PC-9 (cell line): ENCODE measurements around the gene MICALL2. TPM values are rescaled to one million over a fixed set of nuclear protein-coding genes. Genes with fewer than 3 reads are reported as not detected.

ENCODE experiments used
- BruUV-seq: library from RNA; stranded (reverse); fragments of 400-500 nt; replicated peaks from 2 replicates; lab custom pipeline; 2021; lab: Mats Ljungman, UMichigan
- CTCF ChIA-PET: fragments of 300-600 bp; sonication (Branson Sonifier 250); formaldehyde crosslinking; loops from one replicate; lab custom pipeline; 2022; ENCODE audit warnings: antibody characterized with exemption; lab: Charles Lee
- POLR2A ChIA-PET: fragments of 300-600 bp; sonication (Branson Sonifier 250); formaldehyde crosslinking; loops from one replicate; lab custom pipeline; 2022; ENCODE audit warnings: antibody characterized with exemption; ENCODE audit not compliant: unreplicated experiment; lab: Charles Lee
- DNase-seq, 2 experiments: peaks; one replicate each; pipeline versions ENCODE4 v3.0.0 to v3.0.0-alpha.2; 2015 to 2022; ENCODE audit warnings: mixed read lengths in 1 of 2
- H2AFZ ChIP-seq: fragments of 200-600 bp; sonication (generic); 2 replicates; pipeline ENCODE4 v1.8.1; 2017; ENCODE audit warnings: antibody characterized with exemption
- H3F3A ChIP-seq: fragments of 200-600 bp; sonication (generic); 2 replicates; pipeline ENCODE4 v1.8.1; 2017; ENCODE audit warnings: antibody characterized with exemption, mild to moderate bottlenecking, low read depth; ENCODE audit not compliant: insufficient read depth
- H3K27ac ChIP-seq: fragments of 200-600 bp; sonication (generic); 2 replicates; pipeline ENCODE4 v1.6.1; 2016; ENCODE audit warnings: mixed run types
- H3K27me3 ChIP-seq: fragments of 200-600 bp; sonication (generic); 2 replicates; pipeline ENCODE4 v1.6.1; 2016; ENCODE audit warnings: low read depth, mixed run types; ENCODE audit not compliant: insufficient read depth
- H3K36me3 ChIP-seq: fragments of 200-600 bp; sonication (generic); 2 replicates; pipeline ENCODE4 v1.6.1; 2016; ENCODE audit warnings: low read depth, mixed run types
- H3K4me1 ChIP-seq: fragments of 200-600 bp; sonication (generic); replicated peaks from 2 replicates; pipeline ENCODE4 v1.6.1; 2016; ENCODE audit warnings: mixed run types; ENCODE audit not compliant: insufficient read depth
- H3K4me2 ChIP-seq: fragments of 200-600 bp; sonication (generic); 2 replicates; pipeline ENCODE4 v1.6.1; 2017; ENCODE audit warnings: mixed run types
- H3K4me3 ChIP-seq: fragments of 200-600 bp; sonication (generic); 2 replicates; pipeline ENCODE4 v1.6.1; 2016; ENCODE audit warnings: mixed run types
- H3K79me2 ChIP-seq: fragments of 200-600 bp; sonication (generic); 2 replicates; pipeline ENCODE4 v1.6.1; 2017; ENCODE audit warnings: low read depth, mixed run types
- H3K9me2 ChIP-seq: fragments of 200-600 bp; sonication (generic); 2 replicates; pipeline ENCODE4 v1.8.1; 2017; ENCODE audit warnings: mild to moderate bottlenecking; ENCODE audit not compliant: insufficient read depth
- H3K9me3 ChIP-seq: fragments of 200-600 bp; sonication (generic); 2 replicates; pipeline ENCODE4 v1.8.1; 2016; ENCODE audit warnings: low read depth; ENCODE audit not compliant: insufficient read depth
- H4K20me1 ChIP-seq: fragments of 200-600 bp; sonication (generic); 2 replicates; pipeline ENCODE4 v1.8.1; 2017; ENCODE audit not compliant: insufficient read depth
- EZH2 ChIP-seq: fragments of 200-600 bp; sonication (generic); IDR thresholded peaks from 2 replicates; pipeline ENCODE4 v1.8.0; 2017; ENCODE audit warnings: antibody characterized with exemption, low read depth
- intact Hi-C: fragments of 100-400 bp; cut with micrococcal nuclease; formaldehyde crosslinking; loops from one replicate; pipeline ENCODE4 v1.10.0; 2022; ENCODE audit not compliant: unreplicated experiment
- total RNA-seq: library from RNA; stranded (reverse); gene quantifications from 2 replicates; pipeline ENCODE4 v1.2.3, GENCODE V29; 2021
- TF ChIP-seq, protein P1 (sequence below): fragments of 200-600 bp; sonication (generic); conservative IDR thresholded peaks from 2 replicates; pipeline ENCODE4 v1.6.1; 2017; ENCODE audit warnings: mixed run types, antibody characterized with exemption, mild to moderate bottlenecking, moderate library complexity

Gene MICALL2
- total RNA-seq, 1 experiment from 2014 or later = 104 TPM

DNA sequence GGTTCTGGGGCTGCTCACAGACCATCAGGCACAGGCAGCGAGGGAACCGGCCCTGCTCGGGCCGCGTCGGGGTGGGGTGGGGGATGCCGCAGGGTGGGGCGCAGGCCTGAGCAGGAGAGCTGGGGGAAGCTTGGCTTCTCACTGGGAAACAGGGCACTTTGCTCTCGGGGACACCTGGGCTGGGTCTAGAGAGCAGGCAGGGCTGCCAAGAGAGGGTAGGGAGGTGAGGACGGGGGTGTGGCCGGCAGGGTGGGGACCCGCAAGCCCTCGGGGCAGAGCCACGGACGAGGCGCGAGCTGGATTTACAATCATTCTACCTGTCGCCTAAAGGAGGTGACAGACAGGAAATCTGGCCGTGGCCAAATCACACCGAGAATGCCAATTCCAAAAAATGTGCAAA is 33.9 kb upstream of the MICALL2 start:
- Histone ChIP-seq H3K27ac (no peak overlapping the region), H3F3A (no peaks in the 10 kb centered on the region; the same call in 1 of the 2 replicates), H3K4me3 (no peak overlapping the region), H3K79me2 (no peaks in the 10 kb centered on the region), H3K9me3 (no peaks in the 10 kb centered on the region), H4K20me1 (peaks cover 11% of the 10 kb centered on the region), H3K36me3 (0 out of 2 replicates have a peak, but pooled peaks cover under 1% of the 10 kb centered on the region), H3K4me2 (no peak overlapping the region), H3K27me3 (no peaks in the 10 kb centered on the region), H2AFZ (no peak overlapping the region), H3K4me1 (no peaks in the 10 kb centered on the region), H3K9me2 (no peaks in the 10 kb centered on the region)
- ChIA-PET POLR2A (no interaction called here), CTCF (no interaction called here)
- TF ChIP-seq, protein P1, sequence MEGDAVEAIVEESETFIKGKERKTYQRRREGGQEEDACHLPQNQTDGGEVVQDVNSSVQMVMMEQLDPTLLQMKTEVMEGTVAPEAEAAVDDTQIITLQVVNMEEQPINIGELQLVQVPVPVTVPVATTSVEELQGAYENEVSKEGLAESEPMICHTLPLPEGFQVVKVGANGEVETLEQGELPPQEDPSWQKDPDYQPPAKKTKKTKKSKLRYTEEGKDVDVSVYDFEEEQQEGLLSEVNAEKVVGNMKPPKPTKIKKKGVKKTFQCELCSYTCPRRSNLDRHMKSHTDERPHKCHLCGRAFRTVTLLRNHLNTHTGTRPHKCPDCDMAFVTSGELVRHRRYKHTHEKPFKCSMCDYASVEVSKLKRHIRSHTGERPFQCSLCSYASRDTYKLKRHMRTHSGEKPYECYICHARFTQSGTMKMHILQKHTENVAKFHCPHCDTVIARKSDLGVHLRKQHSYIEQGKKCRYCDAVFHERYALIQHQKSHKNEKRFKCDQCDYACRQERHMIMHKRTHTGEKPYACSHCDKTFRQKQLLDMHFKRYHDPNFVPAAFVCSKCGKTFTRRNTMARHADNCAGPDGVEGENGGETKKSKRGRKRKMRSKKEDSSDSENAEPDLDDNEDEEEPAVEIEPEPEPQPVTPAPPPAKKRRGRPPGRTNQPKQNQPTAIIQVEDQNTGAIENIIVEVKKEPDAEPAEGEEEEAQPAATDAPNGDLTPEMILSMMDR = no peak
- no peak for TF ChIP-seq EZH2
- DNase-seq = no peak
- no TSS peak for BruUV-seq
- intact Hi-C loops = no loop called here

DNA sequence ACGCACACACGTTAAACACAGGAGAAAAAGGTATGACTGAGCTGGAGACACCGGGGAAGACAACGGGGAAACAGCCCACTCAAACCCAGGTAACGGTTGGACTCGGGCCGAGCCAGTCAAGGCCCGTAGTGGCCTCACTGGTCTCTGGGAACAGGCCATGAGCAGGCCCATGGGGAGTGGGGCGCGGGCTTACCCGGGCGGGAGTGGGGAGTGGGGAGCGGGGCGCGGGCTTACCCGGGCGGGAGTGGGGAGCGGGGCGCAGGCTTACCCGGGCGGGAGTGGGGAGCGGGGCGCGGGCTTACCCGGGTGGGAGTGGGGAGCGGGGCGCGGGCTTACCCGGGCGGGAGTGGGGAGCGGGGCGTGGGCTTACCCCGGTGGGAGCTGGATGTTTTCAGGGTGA is 33.4 kb upstream of the MICALL2 start:
- no peaks in the 10 kb centered on the region for H3K9me2 ChIP-seq
- H3K36me3 ChIP-seq = 0 out of 2 replicates have a peak, but pooled peaks cover 5% of the 10 kb centered on the region
- no peaks in the 10 kb centered on the region for H3K4me1 ChIP-seq
- H3K27me3 ChIP-seq = no peaks in the 10 kb centered on the region
- POLR2A ChIA-PET = no interaction called here
- H3K27ac ChIP-seq = no peak overlapping the region
- no peak for TF ChIP-seq EZH2
- TF ChIP-seq, protein P1 = no peak
- no peak for DNase-seq
- no peaks in the 10 kb centered on the region for H3K9me3 ChIP-seq
- no peak overlapping the region for H2AFZ ChIP-seq
- H3F3A ChIP-seq = no peaks in the 10 kb centered on the region; the same call in 1 of the 2 replicates
- H3K79me2 ChIP-seq = no peaks in the 10 kb centered on the region
- CTCF ChIA-PET = no interaction called here
- H3K4me3 ChIP-seq = no peak overlapping the region
- intact Hi-C loops = no loop called here
- H3K4me2 ChIP-seq = no peak overlapping the region
- BruUV-seq = no TSS peak
- H4K20me1 ChIP-seq = peaks cover 11% of the 10 kb centered on the region

DNA sequence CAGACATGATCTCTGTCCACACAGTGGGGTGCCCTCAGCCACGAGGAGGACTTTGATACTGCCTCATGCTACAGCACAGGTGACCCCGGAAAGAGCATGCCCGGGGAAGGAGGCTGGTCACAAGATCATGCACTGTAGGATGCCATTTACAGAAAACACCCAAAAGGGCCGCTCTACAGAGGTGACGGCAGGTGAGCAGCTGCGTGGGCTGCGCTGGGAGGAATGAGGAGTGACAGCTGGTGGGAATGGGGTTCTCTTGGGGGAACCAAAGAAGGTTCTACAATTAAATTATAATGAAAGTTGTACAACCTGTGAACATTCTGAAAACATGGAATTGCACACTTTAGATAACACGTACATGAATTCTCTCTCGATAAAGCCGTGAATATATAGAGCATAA is 33.0 kb upstream of the MICALL2 start:
- POLR2A ChIA-PET = no interaction called here
- Histone ChIP-seq H2AFZ (no peak overlapping the region), H3K4me3 (no peak overlapping the region), H3K4me1 (no peaks in the 10 kb centered on the region), H3K36me3 (0 out of 2 replicates have a peak, but pooled peaks cover 8% of the 10 kb centered on the region), H4K20me1 (peaks cover 11% of the 10 kb centered on the region), H3K79me2 (no peaks in the 10 kb centered on the region), H3K4me2 (no peak overlapping the region), H3K27ac (no peak overlapping the region), H3K9me3 (no peaks in the 10 kb centered on the region), H3K9me2 (no peaks in the 10 kb centered on the region), H3K27me3 (no peaks in the 10 kb centered on the region), H3F3A (no peaks in the 10 kb centered on the region; the same call in 1 of the 2 replicates)
- DNase-seq = no peak
- CTCF ChIA-PET = no interaction called here
- BruUV-seq = no TSS peak
- intact Hi-C loops = no loop called here
- TF ChIP-seq EZH2 = no peak
- TF ChIP-seq, protein P1 = no peak
